NB4 (cell line): ENCODE results near the gene SELENOP.

Experiments used
- CTCF ChIP-seq: IDR thresholded peaks from one replicate; pipeline ENCODE4 v1.5.1; 2012; ENCODE audit warnings: low read depth, low read length
- MAX ChIP-seq: IDR thresholded peaks from 2 replicates; pipeline ENCODE4 v1.6.1; 2011; ENCODE audit warnings: low read depth, low read length
- MYC ChIP-seq: IDR thresholded peaks from 2 replicates; pipeline ENCODE4 v1.6.1; 2011; ENCODE audit warnings: low read depth, low read length
- POLR2A ChIP-seq: IDR thresholded peaks from 2 replicates; pipeline ENCODE4 v1.6.1; 2011; ENCODE audit warnings: mild to moderate bottlenecking; ENCODE audit not compliant: insufficient read length; ENCODE audit errors: extremely low read depth

GRCh38 chr5:42855811-42856210, 44.1 kb upstream of the SELENOP start:
- TF ChIP-seq POLR2A (no peak), CTCF (no peak), MYC (no peak), MAX (no peak)
